Endothelial cell of umbilical vein (primary cell): ENCODE results near the gene TRAK1. TPM values are rescaled to one million over a fixed set of nuclear protein-coding genes. Genes with fewer than 3 reads are reported as not detected.
A peak's percentile ranks its signal among the peaks of the same experiment; 100 is the strongest.

Experiments
- BruUV-seq: library from RNA; stranded (reverse); fragments of 400-500 nt; replicated peaks from 2 replicates; lab custom pipeline; 2021; lab: Mats Ljungman, UMichigan
- CTCF ChIA-PET: fragments of 300-600, 350-600 bp; sonication (Branson Sonifier 250); formaldehyde crosslinking; loops from one replicate; lab custom pipeline; 2021; ENCODE audit warnings: antibody characterized with exemption, inconsistent platforms; lab: Charles Lee
- POLR2A ChIA-PET: fragments of 300-600, 350-600 bp; sonication (Branson Sonifier 250); formaldehyde crosslinking; loops from one replicate; lab custom pipeline; 2021; ENCODE audit warnings: antibody characterized with exemption, inconsistent platforms; lab: Charles Lee
- DNase-seq: peaks from one replicate; pipeline ENCODE4 v3.0.0-alpha.2; 2011; ENCODE audit warnings: low read depth, low spot score
- FAIRE-seq: peaks from 2 replicates; lab custom pipeline; 2011; peaks lifted over from hg19 to GRCh38; lab: Jason Lieb, UNC
- H2AFZ ChIP-seq: 2 replicates; pipeline ENCODE4 v1.6.0; 2012; ENCODE audit warnings: low read depth, low read length, control low read depth, inconsistent platforms
- H3K27ac ChIP-seq: 2 replicates; pipeline ENCODE4 v1.5.1; 2011; ENCODE audit warnings: low read depth, mild to moderate bottlenecking, control low read depth, low read length, moderate library complexity; ENCODE audit not compliant: insufficient read depth
- H3K27me3 ChIP-seq, 2 experiments: 2 replicates each; pipeline versions ENCODE4 v1.6.0 to v1.6.1; 2011; ENCODE audit warnings: low read length in 2 of 2, mixed read lengths in 1 of 2; ENCODE audit not compliant: control insufficient read depth in 2 of 2, insufficient read depth in 2 of 2
- H3K36me3 ChIP-seq, 2 experiments: 2 replicates in 1 of 2; 3 replicates in 1 of 2; pipeline ENCODE4 v1.5.1; 2011; ENCODE audit warnings: low read length in 2 of 2, mild to moderate bottlenecking in 1 of 2, moderate library complexity in 1 of 2; ENCODE audit not compliant: control insufficient read depth in 2 of 2, insufficient read depth in 2 of 2; ENCODE audit errors: extremely low read depth in 1 of 2
- H3K4me1 ChIP-seq: 3 replicates; pipeline ENCODE4 v1.5.1; 2011; ENCODE audit warnings: mild to moderate bottlenecking, low read length; ENCODE audit not compliant: control insufficient read depth, insufficient read depth; ENCODE audit errors: extremely low read depth
- H3K4me2 ChIP-seq: 2 replicates; pipeline ENCODE4 v1.6.1; 2011; ENCODE audit warnings: low read length, control low read depth, mixed read lengths; ENCODE audit not compliant: insufficient read depth
- H3K4me3 ChIP-seq, 3 experiments: fragments of 200-600 bp in 1 of 3; sonication (generic), shearing (Covaris generic) in 1 of 3; replicated peaks in 1 of 3; 2 replicates each; pipeline ENCODE4 v1.5.1; 2011 to 2016; ENCODE audit warnings: control low read depth in 3 of 3, low read length in 3 of 3, mild to moderate bottlenecking in 2 of 3, inconsistent platforms in 1 of 3, low read depth in 1 of 3, moderate library complexity in 1 of 3; ENCODE audit not compliant: insufficient read depth in 1 of 3
- H3K79me2 ChIP-seq: 2 replicates; pipeline ENCODE4 v1.6.0; 2012; ENCODE audit warnings: low read length, inconsistent platforms; ENCODE audit not compliant: control insufficient read depth, insufficient read depth
- H3K9ac ChIP-seq: replicated peaks from 2 replicates; pipeline ENCODE3; 2011; ENCODE audit warnings: low read length, control low read depth; ENCODE audit not compliant: insufficient read depth; ENCODE audit errors: extremely low read depth
- H3K9me1 ChIP-seq: replicated peaks from 3 replicates; pipeline ENCODE4 v1.6.0; 2011; ENCODE audit warnings: mild to moderate bottlenecking, low read length; ENCODE audit not compliant: control insufficient read depth, insufficient read depth; ENCODE audit errors: extremely low read depth
- H3K9me3 ChIP-seq: replicated peaks from 2 replicates; pipeline ENCODE4 v1.5.1; 2012; ENCODE audit warnings: low read length, inconsistent platforms; ENCODE audit not compliant: control insufficient read depth, insufficient read depth
- H4K20me1 ChIP-seq: replicated peaks from 2 replicates; pipeline ENCODE3; 2011; ENCODE audit warnings: mild to moderate bottlenecking, low read length; ENCODE audit not compliant: control insufficient read depth, insufficient read depth; ENCODE audit errors: extremely low read depth
- EZH2 ChIP-seq: IDR thresholded peaks from 2 replicates; pipeline ENCODE4 v1.6.1; 2012; ENCODE audit warnings: borderline replicate concordance, low read depth, mild to moderate bottlenecking, moderate library complexity, low read length, inconsistent platforms; ENCODE audit not compliant: severe bottlenecking
- FOS ChIP-seq: IDR thresholded peaks from 2 replicates; pipeline ENCODE4 v1.6.1; 2011; ENCODE audit warnings: mild to moderate bottlenecking, low read length, moderate library complexity, borderline replicate concordance; ENCODE audit not compliant: insufficient read depth
- GATA2 ChIP-seq: IDR thresholded peaks from 2 replicates; pipeline ENCODE4 v1.7.0; 2011; ENCODE audit warnings: low read depth, mild to moderate bottlenecking, moderate library complexity, mixed read lengths, low read length; ENCODE audit not compliant: insufficient read length, insufficient read depth
- JUN ChIP-seq: IDR thresholded peaks from 2 replicates; pipeline ENCODE4 v1.6.1; 2011; ENCODE audit warnings: borderline replicate concordance, low read depth; ENCODE audit not compliant: insufficient read length, insufficient read depth
- MAX ChIP-seq: IDR thresholded peaks from 2 replicates; pipeline ENCODE4 v1.6.1; 2011; ENCODE audit not compliant: insufficient read depth, insufficient read length
- MYC ChIP-seq: IDR thresholded peaks from one replicate; pipeline ENCODE4 v1.6.1; 2011; ENCODE audit warnings: mild to moderate bottlenecking, low read depth, low read length
- POLR2A ChIP-seq: IDR thresholded peaks from 2 replicates; pipeline ENCODE4 v1.6.1; 2012; ENCODE audit warnings: low read depth, mild to moderate bottlenecking, control low read depth, low read length
- dilution Hi-C: fragments of 300-500 bp; cut with MboI; formaldehyde crosslinking; loops from one replicate; pipeline ENCODE4 v1.15.0; 2019; ENCODE audit warnings: low sequenced_read_pairs; ENCODE audit not compliant: extremely low pct_ligation_motif_present
- intact Hi-C: fragments of 100-400 bp; cut with micrococcal nuclease; formaldehyde crosslinking; loops from one replicate; pipeline ENCODE4 v1.10.0; 2022
- polyA plus RNA-seq, 4 experiments: library from polyadenylated mRNA; depleted of rRNA in 3 of 4; stranded (reverse) in 3 of 4; unstranded in 1 of 4; fragments of >200 nt; gene quantifications; 2 replicates each; pipeline versions ENCODE4 v1.2.1 to v1.2.3, GENCODE V29; 2011 to 2012; ENCODE audit warnings: missing spikeins in 1 of 4
- total RNA-seq: library from RNA; stranded (reverse); gene quantifications from 2 replicates; pipeline ENCODE4 v1.2.3, GENCODE V29; 2021
- TF ChIP-seq, protein P1 (sequence below), 2 donors: IDR thresholded peaks; 1 replicate in 1 of 2; 2 replicates in 1 of 2; pipeline ENCODE4 v1.5.1; 2011; ENCODE audit warnings: low read length in 2 of 2, mild to moderate bottlenecking in 2 of 2, moderate library complexity in 2 of 2, control low read depth in 1 of 2, inconsistent platforms in 1 of 2, low read depth in 1 of 2; ENCODE audit not compliant: insufficient read depth in 1 of 2; ENCODE audit errors: extremely low read depth in 1 of 2

The TRAK1 gene
- total and polyA plus RNA-seq, 2 donors (not counting 3 experiments of a cell fraction or from before 2014, with no cell fraction given) = 38.5 to 59.6 TPM

DNA sequence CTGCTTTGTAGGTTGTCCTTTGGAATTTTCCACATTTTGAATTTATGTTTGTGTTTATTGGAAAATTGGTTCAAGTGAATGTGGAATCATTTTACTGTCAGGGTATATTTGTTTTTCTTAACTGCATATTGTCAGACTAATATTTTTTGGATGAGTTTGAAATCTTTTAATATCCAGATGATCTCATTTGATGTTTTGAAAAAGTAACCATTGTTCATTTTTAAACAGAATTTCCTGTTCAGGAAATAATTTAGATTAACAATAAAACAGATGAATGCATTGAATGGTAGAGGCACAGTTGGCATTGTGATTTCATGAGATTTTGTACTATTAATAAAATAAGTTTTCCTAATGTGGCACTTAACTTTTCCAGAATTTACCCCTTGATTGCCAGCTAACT lies 15.5 kb downstream of the TRAK1 start:
- no peaks in the 10 kb centered on the region for H3K9me1 ChIP-seq
- POLR2A ChIA-PET = interaction anchor here (0.6 kb wide), 1 partner anchor 81 kb away, joined by 5 read pairs; no protein-coding TSS in a partner anchor
- DNase-seq (peak; percentile 89), FAIRE-seq (peak; percentile 44)
- peaks cover 3% of the 10 kb centered on the region for H3K79me2 ChIP-seq
- no peak overlapping the region for H3K4me3 ChIP-seq
- H3K27me3 ChIP-seq = no peaks in the 10 kb centered on the region
- dilution Hi-C loops = no loop called here
- H3K9ac ChIP-seq = peak overlapping the region; percentile 91
- no peaks in the 10 kb centered on the region for H3K9me3 ChIP-seq
- H3K27ac ChIP-seq = peak overlapping the region; percentile 100
- no peaks in the 10 kb centered on the region for H3K36me3 ChIP-seq
- H2AFZ ChIP-seq = no peak overlapping the region
- intact Hi-C loops = loop anchor here (1.0 to 10.0 kb wide), 3 partner anchors 36 to 1132 kb away; partner anchors contain the start of gene ULK4
- CTCF ChIA-PET = interaction anchor here (1.1 kb wide), 1 partner anchor 84 kb away, joined by 5 read pairs; no protein-coding TSS in a partner anchor
- H3K4me1 ChIP-seq = peaks cover 16% of the 10 kb centered on the region
- no peaks in the 10 kb centered on the region for H4K20me1 ChIP-seq
- no peak for TF ChIP-seq EZH2
- no peak for TF ChIP-seq POLR2A
- no peak for TF ChIP-seq GATA2
- no peak for TF ChIP-seq MAX
- no peak for TF ChIP-seq MYC
- TF ChIP-seq, protein P1, sequence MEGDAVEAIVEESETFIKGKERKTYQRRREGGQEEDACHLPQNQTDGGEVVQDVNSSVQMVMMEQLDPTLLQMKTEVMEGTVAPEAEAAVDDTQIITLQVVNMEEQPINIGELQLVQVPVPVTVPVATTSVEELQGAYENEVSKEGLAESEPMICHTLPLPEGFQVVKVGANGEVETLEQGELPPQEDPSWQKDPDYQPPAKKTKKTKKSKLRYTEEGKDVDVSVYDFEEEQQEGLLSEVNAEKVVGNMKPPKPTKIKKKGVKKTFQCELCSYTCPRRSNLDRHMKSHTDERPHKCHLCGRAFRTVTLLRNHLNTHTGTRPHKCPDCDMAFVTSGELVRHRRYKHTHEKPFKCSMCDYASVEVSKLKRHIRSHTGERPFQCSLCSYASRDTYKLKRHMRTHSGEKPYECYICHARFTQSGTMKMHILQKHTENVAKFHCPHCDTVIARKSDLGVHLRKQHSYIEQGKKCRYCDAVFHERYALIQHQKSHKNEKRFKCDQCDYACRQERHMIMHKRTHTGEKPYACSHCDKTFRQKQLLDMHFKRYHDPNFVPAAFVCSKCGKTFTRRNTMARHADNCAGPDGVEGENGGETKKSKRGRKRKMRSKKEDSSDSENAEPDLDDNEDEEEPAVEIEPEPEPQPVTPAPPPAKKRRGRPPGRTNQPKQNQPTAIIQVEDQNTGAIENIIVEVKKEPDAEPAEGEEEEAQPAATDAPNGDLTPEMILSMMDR (IDR thresholded peaks at IDR 0.05; ENCODE audit: extremely low read depth in 1 of 2, insufficient read depth in 1 of 2, low read depth in 1 of 2, low read length in 2 of 2) = no peak
- peak; percentile 96 for TF ChIP-seq JUN
- no peak for TF ChIP-seq FOS
- BruUV-seq = no TSS peak
- peak overlapping the region; percentile 84 for H3K4me2 ChIP-seq
